RPMI7951 (cell line): ENCODE data around the gene SPATA31A5. TPM values are rescaled to one million over a fixed set of nuclear protein-coding genes. Genes with fewer than 3 reads are reported as not detected.
"Not testable (repeated sequence)": the region's sequence is repeated elsewhere in the genome, so short reads cannot be mapped to it uniquely, and the experiment has no call there.

ENCODE experiments used
- DNase-seq: peaks from one replicate; pipeline ENCODE4 v3.0.0-alpha.2; 2012; ENCODE audit warnings: low read depth
- total RNA-seq: library from RNA; depleted of rRNA; stranded (reverse); fragments of >200 nt; shearing (Covaris generic); gene quantifications from 2 replicates; pipeline ENCODE4 v1.2.3, GENCODE V29; 2014; rRNA removed

The SPATA31A5 gene
- total RNA-seq, result not detected in 2 replicates

DNA sequence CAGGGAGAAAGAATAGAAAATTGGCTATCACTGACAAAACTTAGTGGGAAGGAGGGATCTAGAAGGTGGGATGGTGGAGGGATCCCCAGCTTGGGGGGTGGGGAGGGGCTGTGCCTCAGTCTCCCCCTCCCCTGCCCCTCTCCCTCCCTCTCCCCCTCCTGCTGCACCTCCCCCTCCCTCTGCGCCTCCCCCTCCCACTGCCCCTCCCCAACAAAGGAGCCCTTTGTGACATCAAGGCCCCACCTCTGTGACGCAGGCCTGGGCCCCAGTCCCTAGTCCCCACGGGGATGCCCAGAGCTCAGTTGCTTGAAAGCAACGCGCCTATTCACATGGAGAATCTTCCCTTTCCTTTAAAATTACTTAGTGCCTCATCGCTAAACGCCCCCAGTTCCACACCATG is at the start of gene SPATA31A5:
Gene SPATA31A5 (plus strand): TSS at position 301 of the 400 bp plus-strand sequence. CDS start 29 bp downstream, at position 330.
- not testable (repeated sequence) for DNase-seq

DNA sequence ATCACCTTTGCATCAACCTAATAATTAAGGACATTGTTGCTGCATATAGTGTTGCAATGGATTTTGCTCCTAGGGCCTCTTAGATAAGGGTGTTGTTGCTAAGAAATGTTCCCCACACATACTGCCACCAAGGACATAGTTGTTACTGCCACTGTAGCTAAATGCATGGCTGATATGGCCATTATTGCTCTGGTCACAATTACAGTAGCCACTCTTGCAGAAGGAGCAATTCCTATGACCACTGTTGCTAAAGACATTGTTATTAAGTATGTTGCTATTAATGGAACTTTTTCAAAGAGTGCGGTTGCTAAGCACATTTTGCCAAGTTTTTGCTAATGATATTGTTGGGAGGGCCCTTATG is 48.8 kb downstream of the SPATA31A5 start:
- DNase-seq, result not testable (repeated sequence)

DNA sequence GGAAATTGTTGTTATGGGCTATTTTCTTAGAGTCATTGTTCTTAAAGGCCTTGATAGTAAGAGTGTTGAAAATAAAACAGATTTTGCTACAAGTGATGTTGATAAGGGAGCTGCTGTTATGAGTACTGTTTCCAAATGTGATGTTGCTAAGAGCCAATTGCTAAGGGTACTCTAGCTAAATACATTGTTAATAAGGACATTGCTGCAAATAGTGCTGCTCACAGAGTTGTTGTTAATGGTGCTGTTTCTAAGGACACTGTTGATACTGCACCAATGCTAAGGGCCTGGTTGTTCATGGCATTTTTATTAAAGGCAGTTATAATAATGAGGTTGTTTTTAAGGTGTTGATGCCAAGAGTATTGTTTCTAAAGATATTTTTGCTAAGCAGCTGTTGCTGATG is 52.2 kb downstream of the SPATA31A5 start:
- DNase-seq, result not testable (repeated sequence)
